Measurements from ENCODE around the gene AJM1.
"Not testable (repeated sequence)": the region's sequence is repeated elsewhere in the genome, so short reads cannot be mapped to it uniquely, and the experiment has no call there.

AJM1 gene

DNA sequence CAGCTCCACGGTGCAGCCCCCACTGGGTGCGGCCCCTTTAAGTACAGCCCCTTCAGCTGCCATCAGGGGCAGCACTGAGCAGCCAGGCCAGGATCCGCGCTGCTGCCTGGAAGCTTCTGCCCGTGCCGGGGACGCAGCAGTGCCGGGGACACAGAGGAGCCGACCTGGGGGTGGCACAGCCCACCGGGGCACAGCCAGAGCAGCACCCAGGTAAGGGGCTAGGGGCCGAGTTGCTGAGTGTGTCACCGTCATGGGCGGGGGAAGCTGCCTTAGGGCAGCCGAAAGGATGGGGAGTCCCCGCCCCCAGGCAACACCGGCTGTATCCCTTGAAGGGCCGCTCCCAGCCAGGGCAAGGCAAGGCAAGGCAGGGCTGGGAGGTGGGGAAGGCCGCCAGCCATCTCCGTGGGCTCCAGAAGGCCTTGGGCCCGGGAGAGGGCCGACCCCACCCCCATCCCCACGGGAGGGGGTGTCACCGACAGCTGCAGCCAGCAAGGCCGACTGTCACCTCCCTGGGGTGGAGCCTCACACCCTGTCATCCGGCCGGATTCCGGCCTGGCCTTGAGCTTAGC, at the start of gene AJM1:
Gene AJM1 (plus strand): TSS at position 99 of the 569 bp plus-strand sequence. CDS start 1,937 bp downstream, outside the sequence.
- peak; percentile 93 for DNase-seq (ENCODE audit: low spot score)

DNA sequence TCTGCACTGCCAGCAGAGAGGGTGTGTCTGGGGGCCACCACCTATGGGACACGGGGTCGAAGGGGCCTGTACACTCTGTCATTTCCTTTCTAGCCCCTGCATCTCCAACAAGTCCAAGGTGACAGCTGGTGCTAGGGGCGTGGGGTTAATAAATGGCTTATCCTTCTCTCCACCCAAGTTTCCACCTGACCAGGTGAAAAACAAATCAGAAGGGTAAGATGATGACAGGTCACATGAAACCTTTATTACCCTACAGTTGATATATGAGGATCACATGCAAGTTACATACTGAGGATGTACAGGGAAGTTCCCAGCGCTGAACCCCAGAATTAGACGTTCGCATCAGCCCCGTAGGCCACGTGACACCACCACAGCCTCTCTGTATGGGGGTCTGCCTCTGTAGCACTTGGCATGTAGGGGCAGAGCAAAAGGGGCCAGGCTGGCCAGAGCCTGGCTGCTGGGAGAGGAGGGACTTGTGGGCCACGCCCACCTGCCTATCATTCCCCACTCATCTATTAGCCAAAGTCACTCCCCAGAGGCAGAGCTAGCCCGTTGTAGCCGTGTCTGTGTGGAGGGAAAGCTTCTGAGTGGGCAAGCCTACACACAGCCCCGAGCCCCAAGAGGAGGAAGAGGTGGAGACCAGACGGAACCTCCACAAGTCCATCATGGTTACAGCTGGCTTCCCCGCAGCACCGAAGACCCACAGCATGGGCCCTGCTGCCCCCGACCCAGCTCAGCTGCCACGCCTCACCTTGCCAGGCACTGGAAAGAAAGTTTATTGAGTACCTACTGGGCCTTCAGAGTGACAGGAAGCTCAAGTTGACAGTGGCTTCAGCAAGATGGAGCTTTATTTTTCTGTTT, 49.0 kb upstream of the AJM1 start:
- DNase-seq (ENCODE audit: low spot score): no peak

DNA sequence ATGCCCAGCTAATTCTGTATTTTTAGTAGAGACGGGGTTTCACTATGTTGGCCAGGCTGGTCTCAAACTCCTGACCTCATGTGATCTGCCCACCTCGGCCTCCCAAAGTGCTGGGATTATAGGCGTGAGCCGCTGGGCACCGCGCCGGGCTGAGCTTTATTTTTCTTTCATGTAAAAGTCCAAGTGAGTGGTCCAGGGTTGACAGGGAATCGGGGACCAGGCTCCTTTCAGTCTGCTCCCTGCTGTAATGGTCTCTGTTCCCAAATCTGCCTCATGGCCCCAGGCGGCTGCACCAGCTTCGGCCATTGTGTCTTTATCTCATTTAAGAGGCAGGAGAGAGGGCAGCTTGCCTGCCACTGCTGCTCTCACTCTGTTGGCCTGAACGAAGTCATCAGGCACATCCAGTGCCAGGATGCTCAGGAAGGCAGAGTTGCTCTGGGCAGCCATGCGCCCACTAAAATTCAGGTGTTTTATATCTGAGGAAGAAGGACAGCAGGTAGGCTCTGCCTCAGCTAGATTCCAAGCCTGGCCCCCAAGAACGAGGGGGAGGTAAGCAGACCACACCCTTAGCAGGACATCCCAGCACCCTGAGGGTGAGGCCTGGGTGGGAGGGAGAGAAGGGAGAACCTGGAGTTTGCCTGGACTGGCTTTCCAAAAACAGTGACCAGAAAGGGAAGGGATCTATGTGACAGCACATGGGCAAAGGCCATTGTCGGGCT, 47.8 kb upstream of the AJM1 start:
- no peak for DNase-seq (ENCODE audit: low spot score)

- DNase-seq (ENCODE audit: low spot score): no peak
These were observed 47.3 kb upstream of the AJM1 start for GRCh38 chr9:136795000-136795348.

- no peak for DNase-seq (ENCODE audit: low spot score)
These were observed 46.0 kb upstream of the AJM1 start, which contains the start of gene CCDC183 for GRCh38 chr9:136796238-136796774. TSS of gene CCDC183 (plus strand) at chr9:136796338. CDS start at chr9:136796398, 60 bp downstream.

DNA sequence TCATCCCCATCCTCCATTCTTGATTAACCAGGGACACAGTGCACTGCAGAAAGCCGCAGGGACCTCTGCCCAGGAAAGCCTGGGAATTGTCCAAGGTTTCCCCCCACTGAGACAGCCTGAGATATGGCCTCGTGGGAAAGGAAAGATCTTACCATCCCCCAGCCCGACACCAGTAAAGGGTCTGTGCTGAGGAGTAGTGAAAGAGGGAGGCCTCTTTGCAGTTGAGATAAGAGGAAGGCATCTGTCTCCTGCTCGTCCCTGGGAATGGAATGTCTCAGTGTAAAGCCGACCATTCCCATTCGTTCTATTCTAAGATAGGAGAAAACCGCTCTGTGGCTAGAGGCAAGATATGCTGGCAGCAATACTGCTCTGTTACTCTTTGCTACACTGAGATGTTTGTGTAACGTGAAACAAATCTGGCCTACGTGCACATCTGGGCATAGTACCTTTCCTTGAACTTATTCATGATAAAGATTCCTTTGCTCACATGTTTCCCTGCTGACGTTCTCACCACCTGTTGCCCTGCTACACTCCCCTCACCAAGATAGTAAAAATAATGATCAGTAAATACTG, 45.4 kb upstream of the AJM1 start:
- DNase-seq (ENCODE audit: low spot score): not testable (repeated sequence)

DNA sequence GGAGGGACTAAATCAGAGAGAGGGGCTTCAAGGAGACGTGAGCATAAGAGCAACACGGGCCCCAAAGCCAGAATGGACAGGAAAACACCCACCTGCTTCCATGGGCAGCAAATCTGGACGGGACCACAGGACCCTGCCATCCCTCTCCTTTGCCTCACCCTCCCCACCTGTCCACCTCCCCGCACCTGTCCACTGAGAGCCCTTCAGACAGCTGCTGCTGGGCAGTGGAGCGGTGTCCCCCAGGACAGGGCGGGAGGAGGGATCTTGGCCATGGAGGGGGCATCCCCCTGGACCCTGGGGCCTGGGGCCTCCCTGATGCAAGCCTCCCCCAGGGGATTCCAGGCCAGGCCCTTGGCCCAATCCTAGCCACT, 43.6 kb upstream of the AJM1 start:
- no peak for DNase-seq (ENCODE audit: low spot score)

DNA sequence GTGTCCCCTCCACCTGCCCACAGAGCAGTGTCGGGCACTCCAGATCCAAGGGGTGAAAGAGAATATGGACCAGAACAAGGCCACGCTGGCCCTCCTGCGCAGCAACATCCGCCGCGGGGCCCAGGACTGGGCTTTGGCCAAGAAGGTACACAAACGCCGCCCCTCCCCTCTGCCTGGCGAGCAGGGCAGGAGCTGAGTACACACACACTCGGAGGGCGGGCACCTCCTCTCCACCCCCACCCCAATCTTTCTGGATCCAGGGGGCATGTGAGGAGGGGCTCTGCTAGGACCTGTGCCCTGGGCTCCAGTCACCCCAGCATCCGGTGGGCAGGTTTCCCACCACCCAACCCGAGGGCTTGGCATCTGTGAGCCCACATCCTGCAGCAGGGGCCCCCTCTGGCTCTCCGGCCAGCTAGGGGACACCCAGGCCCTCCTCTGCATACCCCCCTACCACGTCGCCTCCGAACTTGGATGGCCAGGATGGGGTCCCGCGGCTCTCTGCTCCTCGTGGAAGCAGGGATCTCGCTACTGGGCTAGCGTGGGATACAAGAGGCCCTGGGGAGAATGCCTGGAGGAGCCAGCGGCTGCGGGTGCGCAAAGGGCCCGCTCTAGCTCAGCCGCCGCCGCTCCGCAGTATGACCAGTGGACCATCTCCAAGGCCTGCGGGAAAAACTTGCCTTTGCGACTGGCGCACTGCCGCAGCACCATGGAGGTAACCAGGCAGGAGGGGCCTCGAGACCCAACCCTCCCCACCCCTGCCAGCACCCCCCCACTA, 43.0 kb upstream of the AJM1 start:
- no peak for DNase-seq (ENCODE audit: low spot score)

DNA sequence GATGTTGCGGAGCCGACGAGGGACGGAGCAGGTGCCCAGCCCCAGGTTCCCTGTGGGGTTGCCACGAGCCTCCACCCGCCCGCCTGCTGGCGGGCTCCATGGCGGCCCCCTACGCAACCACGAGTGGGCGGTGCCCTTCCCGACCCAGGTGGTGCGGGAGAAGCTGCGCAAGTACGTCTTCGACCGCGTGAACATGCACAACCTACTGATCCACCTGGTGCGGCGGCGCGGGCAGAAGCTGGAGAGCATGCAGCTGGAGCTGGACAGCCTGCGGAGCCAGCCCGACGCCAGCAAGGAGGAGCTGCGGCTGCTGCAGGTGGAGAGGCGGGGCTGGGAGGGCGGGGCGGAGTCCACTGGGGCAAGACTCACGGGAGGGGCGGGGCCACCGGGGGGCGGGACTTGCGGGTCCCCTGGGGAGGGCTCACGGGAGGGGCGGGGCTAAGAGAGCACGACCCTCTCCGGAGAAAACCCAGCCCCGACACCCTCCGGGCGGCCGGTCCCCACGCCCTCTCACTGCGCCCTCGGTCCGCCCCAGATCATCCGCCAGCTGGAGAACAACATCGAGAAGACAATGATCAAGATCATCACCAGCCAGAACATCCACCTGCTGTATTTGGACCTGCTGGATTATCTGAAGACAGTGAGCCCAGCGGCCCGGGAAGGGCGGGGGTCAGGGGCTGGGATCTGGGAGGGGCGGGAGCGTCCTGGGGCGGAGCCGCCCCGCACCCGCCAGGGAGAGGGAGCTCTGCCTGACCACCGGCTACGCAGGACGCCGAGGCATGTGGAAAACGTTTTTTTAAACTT, 42.2 kb upstream of the AJM1 start:
- DNase-seq (ENCODE audit: low spot score): peak; percentile 84

DNA sequence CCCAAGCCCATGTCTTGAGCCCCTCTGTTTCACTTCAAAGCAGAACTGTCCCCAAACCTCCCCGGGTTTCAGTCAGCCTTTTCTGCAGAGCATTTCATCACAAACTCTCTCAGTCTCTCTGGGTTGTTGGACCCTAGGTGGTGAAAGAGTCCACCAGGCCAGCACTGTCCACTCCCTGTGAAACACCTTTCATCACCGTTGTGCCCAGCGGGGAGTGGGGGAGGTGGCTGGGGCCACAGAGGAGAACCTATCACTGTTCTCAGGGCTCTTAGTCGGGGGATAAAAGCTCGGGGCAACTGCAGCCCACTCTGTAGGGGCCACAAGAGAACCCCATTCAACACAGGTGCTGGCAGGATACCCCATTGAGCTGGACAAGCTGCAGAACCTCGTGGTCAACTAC, 40.0 kb upstream of the AJM1 start:
- DNase-seq (ENCODE audit: low spot score): no peak

GRCh38 chr9:136803009-136803550, 39.2 kb upstream of the AJM1 start:
- not testable (repeated sequence) for DNase-seq (ENCODE audit: low spot score)

DNA sequence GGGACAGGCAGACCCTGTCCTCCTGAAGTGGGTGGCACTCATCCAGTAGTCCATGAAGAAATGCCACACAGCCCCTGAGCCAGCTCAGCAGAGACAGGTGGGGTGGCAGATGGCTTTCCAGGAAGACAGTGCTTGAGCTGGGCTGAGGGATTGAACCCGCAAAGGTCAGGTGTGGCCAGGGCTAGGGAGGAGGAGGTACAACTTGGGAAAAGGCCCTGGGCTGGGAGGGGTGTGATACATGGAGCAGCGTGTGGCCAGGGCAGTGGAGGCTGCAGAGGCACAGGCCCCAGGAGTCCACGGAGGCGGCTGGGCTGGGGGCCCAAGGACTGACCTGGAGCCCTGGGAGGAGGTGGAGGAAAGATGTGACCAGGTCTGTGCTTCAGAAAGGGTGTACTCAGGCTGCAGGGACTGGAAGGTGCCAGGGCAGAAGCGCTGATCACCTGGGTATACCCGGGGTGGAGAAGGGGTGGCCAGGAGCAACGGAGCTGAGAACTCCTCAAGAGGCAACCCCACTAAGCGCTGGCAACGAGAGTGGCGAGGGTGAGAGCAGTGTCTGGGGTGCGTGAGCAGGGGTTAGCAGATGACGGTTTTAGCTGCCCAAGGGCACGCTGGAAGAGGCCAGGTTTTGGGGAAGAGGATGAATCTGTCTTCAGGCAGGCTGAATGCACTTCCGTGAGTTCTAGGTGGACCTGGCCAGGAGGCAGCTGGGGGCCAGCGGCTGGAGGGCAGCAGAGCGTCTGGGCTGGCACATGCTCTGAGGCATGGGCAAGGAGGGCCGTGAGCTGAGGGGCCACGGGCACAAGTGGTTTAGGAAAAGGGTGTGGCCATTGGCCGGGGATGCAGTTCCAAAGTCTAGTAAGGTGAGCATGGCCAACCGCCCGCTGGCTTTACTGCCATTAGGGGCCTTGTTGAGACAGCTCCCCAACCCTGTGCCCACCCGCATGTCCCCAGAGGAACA, 38.4 kb upstream of the AJM1 start:
- peak; percentile 61 for DNase-seq (ENCODE audit: low spot score)

DNA sequence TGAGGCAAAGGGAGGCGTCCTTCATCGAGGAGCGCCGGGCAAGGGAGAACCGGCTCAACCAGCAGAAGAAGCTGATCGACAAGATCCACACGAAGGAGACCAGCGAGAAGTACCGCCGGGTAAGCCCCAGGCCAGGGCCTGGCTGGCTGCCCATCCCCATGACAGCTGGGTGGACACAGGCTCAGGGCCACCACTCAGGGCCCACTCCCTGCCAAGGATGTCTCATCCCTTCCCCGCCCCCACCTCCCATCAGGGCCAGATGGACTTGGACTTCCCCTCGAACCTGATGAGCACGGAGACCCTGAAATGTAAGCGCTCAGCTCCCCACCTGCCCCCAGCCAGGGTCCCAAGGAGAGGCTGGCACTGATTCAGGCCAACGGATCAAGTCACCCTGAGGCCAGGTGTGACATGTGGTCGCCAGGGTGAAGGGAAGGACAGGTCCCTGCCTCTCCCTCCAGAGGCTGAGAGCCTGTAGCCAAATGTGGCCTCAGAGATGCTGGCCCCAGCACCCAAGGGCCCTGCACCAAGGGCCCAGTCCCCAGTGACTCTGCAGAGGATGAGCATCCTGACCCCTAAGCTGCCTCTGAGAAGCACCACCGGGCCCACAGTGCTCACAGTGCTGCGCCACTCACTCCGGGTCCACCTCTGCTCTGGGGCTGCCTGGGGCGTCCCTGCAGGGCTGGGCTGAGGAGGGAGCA, 37.6 kb upstream of the AJM1 start:
- DNase-seq (ENCODE audit: low spot score): no peak

GRCh38 chr9:136805207-136805740, 37.0 kb upstream of the AJM1 start:
- DNase-seq (ENCODE audit: low spot score): no peak

DNA sequence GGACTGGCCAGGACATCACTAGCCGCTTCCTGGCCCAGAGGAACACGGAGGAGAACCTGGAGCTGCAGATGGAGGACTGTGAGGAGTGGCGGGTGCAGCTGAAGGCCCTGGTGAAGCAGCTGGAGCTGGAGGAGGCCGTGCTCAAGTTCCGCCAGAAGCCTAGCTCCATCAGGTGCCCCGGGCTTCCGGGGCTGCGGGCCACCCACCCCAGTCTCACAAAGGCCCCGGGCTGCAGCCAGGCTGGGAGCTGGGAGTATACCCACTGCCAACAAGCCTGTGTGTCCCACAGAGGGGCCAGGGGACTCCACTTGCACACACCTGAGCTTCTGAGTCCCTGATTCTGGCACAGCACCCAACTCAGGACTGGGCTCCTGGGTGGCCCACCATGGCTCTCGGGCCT, 36.2 kb upstream of the AJM1 start:
- DNase-seq (ENCODE audit: low spot score): no peak

DNA sequence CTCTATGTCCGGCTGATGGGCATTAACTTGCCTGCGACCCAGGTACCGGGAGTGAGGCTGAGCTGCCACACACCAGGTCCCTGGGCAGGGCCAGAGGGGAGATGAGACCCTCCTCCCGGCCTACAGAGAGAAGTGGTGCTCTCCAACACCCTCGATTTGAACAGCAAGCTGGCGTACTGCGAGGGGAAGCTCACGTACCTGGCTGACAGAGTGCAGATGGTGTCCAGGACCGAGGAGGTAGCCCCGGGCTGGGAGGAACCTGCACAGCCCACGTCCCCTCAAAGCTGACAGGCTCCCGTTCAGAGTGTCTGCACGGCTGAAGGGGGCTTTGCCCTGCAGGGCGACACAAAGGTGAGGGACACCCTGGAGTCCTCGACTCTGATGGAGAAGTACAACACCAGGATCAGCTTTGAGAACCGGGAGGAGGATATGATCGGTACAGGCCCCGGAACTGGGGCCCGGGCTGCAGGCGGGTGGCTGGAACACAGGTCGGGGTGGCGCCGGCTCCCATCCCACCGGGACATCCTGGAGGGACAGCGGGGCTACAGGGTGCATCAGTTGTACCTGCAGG, 35.6 kb upstream of the AJM1 start:
- no peak for DNase-seq (ENCODE audit: low spot score)

- DNase-seq (ENCODE audit: low spot score): peak; percentile 54
These were observed 34.8 kb upstream of the AJM1 start, which contains the start of gene RABL6 for GRCh38 chr9:136807281-136808074. TSS of gene RABL6 (plus strand) at chr9:136807948. CDS start at chr9:136808197, 249 bp downstream.

Data from cerebellar cortex (tissue), 1 donor.